Lower leg skin (tissue), 3 donors: Measurements from ENCODE around the gene SELENOV.

ENCODE experiments used
- CTCF ChIP-seq, 3 donors: fragments of 450-650 bp; IDR thresholded peaks; one replicate each; pipeline ENCODE4 v1.5.1; 2016; ENCODE audit warnings: antibody characterized with exemption in 3 of 3, mild to moderate bottlenecking in 3 of 3, moderate library complexity in 2 of 3
- POLR2A ChIP-seq, 2 donors: fragments of 450-650 bp; IDR thresholded peaks; one replicate each; pipeline ENCODE4 v1.6.1; 2016 to 2017; ENCODE audit warnings: antibody characterized with exemption in 2 of 2, mild to moderate bottlenecking in 1 of 2, moderate library complexity in 1 of 2

- TF ChIP-seq CTCF (IDR thresholded peaks at IDR 0.05) (no peak), POLR2A (IDR thresholded peaks at IDR 0.05) (no peak)
Observed at GRCh38 chr19:39518975-39519374, 4.0 kb downstream of the SELENOV start.
